Osteoblast (primary cell): ENCODE results near the gene SIPA1L2. TPM values are rescaled to one million over a fixed set of nuclear protein-coding genes. Genes with fewer than 3 reads are reported as not detected.

ENCODE experiments used
- DNase-seq: peaks from one replicate; pipeline ENCODE4 v3.0.0; 2011; ENCODE audit warnings: low spot score, mixed read lengths; ENCODE audit not compliant: insufficient read length; ENCODE audit errors: missing footprints
- H2AFZ ChIP-seq: 2 replicates; pipeline ENCODE4 v1.6.0; 2011; ENCODE audit warnings: mild to moderate bottlenecking, low read length
- H3K27ac ChIP-seq: 2 replicates; pipeline ENCODE4 v1.5.1; 2011; ENCODE audit warnings: mild to moderate bottlenecking, low read depth, low read length, moderate library complexity
- H3K27me3 ChIP-seq: 2 replicates; pipeline ENCODE4 v1.6.0; 2012; ENCODE audit warnings: mild to moderate bottlenecking, control low read depth, inconsistent platforms, low read length, moderate library complexity; ENCODE audit not compliant: insufficient read depth
- H3K36me3 ChIP-seq: 2 replicates; pipeline ENCODE4 v1.5.1; 2011; ENCODE audit warnings: mild to moderate bottlenecking, low read length, control low read depth, moderate library complexity; ENCODE audit not compliant: insufficient read depth
- H3K4me1 ChIP-seq: 2 replicates; pipeline ENCODE4 v1.5.1; 2011; ENCODE audit warnings: mild to moderate bottlenecking, low read length, control low read depth, moderate library complexity; ENCODE audit not compliant: insufficient read depth
- H3K4me2 ChIP-seq: 2 replicates; pipeline ENCODE4 v1.6.0; 2011; ENCODE audit warnings: mild to moderate bottlenecking, low read length; ENCODE audit not compliant: insufficient read depth
- H3K4me3 ChIP-seq: fragments of 200-600 bp; sonication (generic); 3 replicates; pipeline ENCODE4 v1.5.1; 2012; ENCODE audit warnings: mild to moderate bottlenecking, low read length, inconsistent platforms; ENCODE audit not compliant: insufficient read depth
- H3K79me2 ChIP-seq: 2 replicates; pipeline ENCODE4 v1.6.0; 2012; ENCODE audit warnings: mild to moderate bottlenecking, low read length, control low read depth, inconsistent platforms; ENCODE audit not compliant: insufficient read depth
- H3K9me3 ChIP-seq: 2 replicates; pipeline ENCODE4 v1.5.1; 2011; ENCODE audit warnings: low read depth, low read length, control low read depth
- H4K20me1 ChIP-seq: 2 replicates; pipeline ENCODE4 v1.6.0; 2012; ENCODE audit warnings: mild to moderate bottlenecking, low read length, control low read depth; ENCODE audit not compliant: insufficient read depth
- total RNA-seq: library from RNA; depleted of rRNA; stranded (reverse); fragments of >200 nt; gene quantifications from 2 replicates; pipeline ENCODE4 v1.2.3, GENCODE V29; 2012
- TF ChIP-seq, protein P1 (sequence below): IDR thresholded peaks from 2 replicates; pipeline ENCODE4 v1.5.1; 2011; ENCODE audit warnings: mild to moderate bottlenecking, low read depth, low read length, moderate library complexity; ENCODE audit errors: extremely low read depth

SIPA1L2 gene
- total RNA-seq, 1 donor = 6.9 TPM

DNA sequence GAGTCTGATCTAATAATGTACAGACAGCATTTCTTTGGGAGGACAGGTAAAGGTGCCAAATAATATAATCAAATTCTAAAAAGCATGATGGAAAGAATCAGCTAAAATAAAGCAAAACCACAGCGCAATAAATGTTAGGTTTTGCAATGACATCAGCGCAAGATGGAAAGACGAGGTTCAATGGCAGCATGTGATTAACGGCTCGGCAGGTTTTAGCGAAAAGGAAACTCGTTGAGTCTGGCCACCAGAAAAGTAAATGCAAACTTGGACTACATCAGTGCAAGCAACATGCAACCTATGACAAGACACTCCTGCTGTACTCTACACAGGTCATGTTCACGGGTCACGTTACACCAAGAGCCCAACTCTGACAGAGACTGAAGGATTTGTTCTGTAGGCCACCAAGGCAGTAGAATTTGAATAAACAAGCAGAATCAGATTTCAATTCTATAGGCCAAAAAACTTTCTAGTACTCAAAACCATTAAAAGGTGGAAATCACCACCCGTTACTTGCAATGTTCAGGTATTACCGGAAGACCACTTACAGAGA lies 4.5 kb downstream of the SIPA1L2 start:
- Histone ChIP-seq H4K20me1 (no peaks in the 10 kb centered on the region), H3K36me3 (no peaks in the 10 kb centered on the region), H2AFZ (no peak overlapping the region), H3K79me2 (no peaks in the 10 kb centered on the region), H3K4me2 (no peak overlapping the region), H3K27ac (no peak overlapping the region), H3K27me3 (peaks cover 18% of the 10 kb centered on the region), H3K9me3 (no peaks in the 10 kb centered on the region), H3K4me1 (peaks cover 18% of the 10 kb centered on the region), H3K4me3 (no peak overlapping the region)
- TF ChIP-seq, protein P1, sequence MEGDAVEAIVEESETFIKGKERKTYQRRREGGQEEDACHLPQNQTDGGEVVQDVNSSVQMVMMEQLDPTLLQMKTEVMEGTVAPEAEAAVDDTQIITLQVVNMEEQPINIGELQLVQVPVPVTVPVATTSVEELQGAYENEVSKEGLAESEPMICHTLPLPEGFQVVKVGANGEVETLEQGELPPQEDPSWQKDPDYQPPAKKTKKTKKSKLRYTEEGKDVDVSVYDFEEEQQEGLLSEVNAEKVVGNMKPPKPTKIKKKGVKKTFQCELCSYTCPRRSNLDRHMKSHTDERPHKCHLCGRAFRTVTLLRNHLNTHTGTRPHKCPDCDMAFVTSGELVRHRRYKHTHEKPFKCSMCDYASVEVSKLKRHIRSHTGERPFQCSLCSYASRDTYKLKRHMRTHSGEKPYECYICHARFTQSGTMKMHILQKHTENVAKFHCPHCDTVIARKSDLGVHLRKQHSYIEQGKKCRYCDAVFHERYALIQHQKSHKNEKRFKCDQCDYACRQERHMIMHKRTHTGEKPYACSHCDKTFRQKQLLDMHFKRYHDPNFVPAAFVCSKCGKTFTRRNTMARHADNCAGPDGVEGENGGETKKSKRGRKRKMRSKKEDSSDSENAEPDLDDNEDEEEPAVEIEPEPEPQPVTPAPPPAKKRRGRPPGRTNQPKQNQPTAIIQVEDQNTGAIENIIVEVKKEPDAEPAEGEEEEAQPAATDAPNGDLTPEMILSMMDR = no peak
- no peak for DNase-seq

DNA sequence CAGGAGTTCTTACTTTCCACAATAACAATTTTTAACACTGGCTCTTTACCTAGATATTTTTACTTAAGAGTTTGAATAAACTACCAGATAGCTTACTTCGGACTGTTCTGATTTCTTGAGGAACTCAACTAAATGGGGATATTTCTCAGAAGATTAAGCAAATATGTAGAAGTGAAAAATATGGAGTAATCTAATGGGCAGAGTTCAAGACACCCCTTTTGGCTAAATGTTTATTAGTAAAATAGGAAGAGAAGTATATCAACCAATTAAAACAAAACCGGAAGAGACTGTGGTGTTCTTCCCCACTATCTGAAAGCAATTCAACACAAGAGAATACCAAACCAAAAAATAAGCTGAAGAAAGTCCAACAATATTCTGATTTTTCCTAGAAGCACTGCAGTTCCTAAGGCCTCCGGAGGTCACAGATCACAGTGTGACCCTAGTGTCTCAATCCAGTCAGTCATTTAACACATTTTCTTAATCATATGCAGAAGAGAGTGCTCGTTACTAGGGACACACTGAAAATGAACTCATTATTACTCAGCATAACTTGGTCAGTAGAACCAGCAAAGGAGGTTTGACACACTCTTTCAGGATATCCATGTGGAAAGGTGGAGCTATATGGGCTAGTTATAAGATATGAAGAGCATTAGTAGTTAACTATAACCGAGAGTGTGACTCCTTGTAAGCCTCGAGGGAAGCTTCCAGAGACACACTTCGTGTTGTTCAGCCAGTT lies 5.2 kb downstream of the SIPA1L2 start:
- TF ChIP-seq, protein P1 = no peak
- H3K27me3 ChIP-seq = peaks cover 18% of the 10 kb centered on the region
- peaks cover 21% of the 10 kb centered on the region for H3K4me1 ChIP-seq
- no peak overlapping the region for H3K27ac ChIP-seq
- DNase-seq = no peak
- no peaks in the 10 kb centered on the region for H4K20me1 ChIP-seq
- H3K9me3 ChIP-seq = no peaks in the 10 kb centered on the region
- no peak overlapping the region for H3K4me3 ChIP-seq
- no peaks in the 10 kb centered on the region for H3K79me2 ChIP-seq
- no peak overlapping the region for H2AFZ ChIP-seq
- no peak overlapping the region for H3K4me2 ChIP-seq
- H3K36me3 ChIP-seq = no peaks in the 10 kb centered on the region

DNA sequence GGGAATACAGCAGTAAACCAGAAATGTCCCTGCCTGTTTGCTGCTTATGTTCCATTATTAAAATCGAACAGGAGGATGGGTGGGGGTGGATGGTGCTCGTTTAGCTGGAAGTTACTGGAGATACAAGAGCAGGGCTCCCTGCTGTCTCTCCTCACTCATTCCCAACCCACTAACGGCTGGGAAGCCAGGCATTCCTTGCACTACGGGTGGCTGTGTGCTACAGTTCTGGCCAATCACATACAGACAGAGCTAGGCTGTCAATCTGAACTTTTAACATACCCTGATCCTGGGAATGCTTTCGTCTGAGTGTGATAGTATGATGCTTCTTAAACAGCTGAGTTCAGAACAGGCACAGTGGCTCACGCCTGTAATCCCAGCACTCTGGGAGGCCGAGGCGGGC lies 7.0 kb downstream of the SIPA1L2 start:
- no peak for DNase-seq
- no peak overlapping the region for H2AFZ ChIP-seq
- TF ChIP-seq, protein P1 = no peak

DNA sequence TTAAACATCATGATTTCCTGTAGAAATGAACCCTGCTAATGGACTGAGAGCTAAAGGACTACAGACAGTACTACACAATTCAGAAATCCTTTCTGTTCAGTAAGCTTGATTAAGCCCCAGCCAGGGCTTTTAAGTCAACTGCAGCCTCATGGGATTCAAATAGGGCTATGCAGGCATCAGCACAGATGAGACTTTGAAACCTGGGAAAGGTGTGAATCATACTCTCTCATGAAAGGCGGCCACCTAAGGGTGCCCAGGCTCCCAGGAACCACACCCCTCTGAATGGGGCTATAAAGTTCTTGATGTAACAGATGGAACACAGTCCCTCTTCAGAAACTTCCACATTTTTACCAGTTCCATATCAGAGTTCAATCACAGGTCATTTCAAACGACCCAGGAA lies 7.6 kb downstream of the SIPA1L2 start:
- DNase-seq = no peak
- Histone ChIP-seq H2AFZ (no peak overlapping the region), H3K4me3 (no peak overlapping the region), H3K27ac (no peak overlapping the region), H4K20me1 (no peaks in the 10 kb centered on the region), H3K79me2 (no peaks in the 10 kb centered on the region), H3K9me3 (no peaks in the 10 kb centered on the region), H3K4me1 (peaks cover 4% of the 10 kb centered on the region), H3K4me2 (no peak overlapping the region), H3K36me3 (no peaks in the 10 kb centered on the region), H3K27me3 (no peaks in the 10 kb centered on the region)
- TF ChIP-seq, protein P1 = no peak

More for the DNA sequence above, 7.0 kb downstream of the SIPA1L2 start:
- H3K4me2 ChIP-seq = no peak overlapping the region
- no peaks in the 10 kb centered on the region for H3K79me2 ChIP-seq
- no peaks in the 10 kb centered on the region for H3K36me3 ChIP-seq
- no peak overlapping the region for H3K27ac ChIP-seq
- H3K4me3 ChIP-seq = no peak overlapping the region
- H4K20me1 ChIP-seq = no peaks in the 10 kb centered on the region
- no peaks in the 10 kb centered on the region for H3K9me3 ChIP-seq
- H3K27me3 ChIP-seq = peaks cover 5% of the 10 kb centered on the region
- peaks cover 9% of the 10 kb centered on the region for H3K4me1 ChIP-seq
